ENCODE measurements around the gene CREB3L2. TPM values are rescaled to one million over a fixed set of nuclear protein-coding genes. Genes with fewer than 3 reads are reported as not detected.
"Not testable (repeated sequence)": the region's sequence is repeated elsewhere in the genome, so short reads cannot be mapped to it uniquely, and the experiment has no call there.

The CREB3L2 gene
- total RNA-seq, 1 experiment from 2014 or later: 16.0 TPM

DNA sequence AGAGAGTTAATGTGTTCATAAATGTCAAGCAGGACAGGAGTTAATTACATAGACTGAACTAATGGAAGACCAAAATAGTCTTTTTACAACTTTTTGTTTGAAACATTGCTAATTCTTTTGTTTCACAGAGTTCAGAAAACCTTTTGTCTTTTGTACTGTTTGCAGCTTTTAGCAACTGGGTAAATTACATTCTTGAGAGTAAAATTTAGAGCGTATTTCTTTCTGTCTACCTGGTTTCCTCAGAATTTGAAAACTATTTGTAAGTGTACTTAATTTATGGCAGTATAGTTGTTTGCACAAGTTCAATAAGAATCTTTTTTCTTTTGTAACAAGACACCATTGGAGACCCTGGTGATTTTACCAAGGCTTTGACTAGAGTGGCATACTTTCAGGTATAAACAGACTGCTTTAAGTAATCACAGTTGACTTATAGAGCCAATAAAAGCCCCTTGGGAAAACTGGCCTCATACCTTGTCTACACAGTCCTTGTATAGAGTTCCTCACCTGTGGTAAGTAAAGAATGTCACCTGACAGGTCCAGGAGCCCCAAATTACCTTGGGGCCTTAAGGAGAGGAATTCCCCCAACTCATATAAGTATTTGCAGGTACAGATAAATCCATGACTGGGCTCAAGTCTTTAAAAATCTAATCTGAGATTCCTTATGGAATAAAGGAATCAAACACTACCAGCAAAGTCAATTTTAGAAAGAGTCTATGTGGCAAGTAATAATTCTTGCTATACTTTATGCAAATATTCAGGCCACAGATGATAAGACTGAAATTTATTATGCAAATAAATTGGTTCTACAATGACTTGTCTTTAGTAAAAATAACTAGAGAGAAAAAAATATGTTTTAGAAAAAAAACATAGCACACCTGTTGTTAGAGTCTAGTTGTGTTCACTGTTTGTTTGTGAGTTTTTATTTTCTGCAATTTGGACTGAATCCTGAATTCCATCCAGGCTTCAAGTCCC lies 23.6 kb upstream of the CREB3L2 start:
- H3K27ac ChIP-seq: no peak overlapping the region
- no peak overlapping the region for H3K4me3 ChIP-seq
- no peak for DNase-seq (ENCODE audit: low read depth in 1 of 2, low spot score in 2 of 2)
- H3K9me3 ChIP-seq (replicated peaks): no peaks in the 10 kb centered on the region
- H3K27me3 ChIP-seq (replicated peaks): no peaks in the 10 kb centered on the region
- H3K36me3 ChIP-seq: no peaks in the 10 kb centered on the region
- H3K4me1 ChIP-seq (replicated peaks): no peaks in the 10 kb centered on the region

DNA sequence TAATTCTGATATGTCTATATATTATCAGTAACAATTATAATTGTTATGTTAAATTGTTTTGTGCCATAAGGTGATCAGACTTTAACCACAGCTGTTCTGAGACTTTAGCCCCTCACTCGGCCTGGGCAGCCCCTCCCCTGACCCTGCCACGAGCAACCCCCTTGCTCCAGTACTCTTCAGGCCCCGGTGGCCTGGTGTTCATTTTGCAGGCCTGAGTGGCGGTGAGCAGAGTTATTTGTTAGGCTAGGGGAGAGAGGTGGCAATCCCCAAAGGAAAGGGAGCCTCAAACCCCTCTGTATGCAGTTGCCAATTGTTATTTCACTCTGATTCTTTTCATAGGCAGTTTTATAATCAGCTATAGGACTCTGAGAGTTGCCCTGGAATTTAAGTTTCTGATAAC lies 22.9 kb upstream of the CREB3L2 start:
- Histone ChIP-seq H3K36me3 (no peaks in the 10 kb centered on the region), H3K9me3 (replicated peaks) (no peaks in the 10 kb centered on the region), H3K4me3 (no peak overlapping the region), H3K4me1 (replicated peaks) (no peaks in the 10 kb centered on the region), H3K27ac (no peak overlapping the region), H3K27me3 (replicated peaks) (no peaks in the 10 kb centered on the region)
- DNase-seq (ENCODE audit: low read depth in 1 of 2, low spot score in 2 of 2): no peak

DNA sequence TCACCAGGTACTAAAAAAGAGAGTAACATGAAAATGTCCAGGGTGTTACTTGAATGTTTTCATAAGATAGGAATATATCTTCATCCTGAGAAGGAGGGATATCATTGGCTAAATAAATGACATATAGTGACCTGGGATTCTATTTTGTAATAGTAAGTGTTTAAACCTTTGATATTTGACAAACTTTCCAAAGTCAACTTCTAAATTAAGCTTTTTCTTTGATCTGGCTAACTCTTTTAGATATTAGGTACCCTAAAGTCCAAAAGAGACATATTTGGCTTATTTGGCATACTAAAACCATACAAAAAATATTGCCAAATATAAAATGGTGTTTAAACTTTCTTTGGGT lies 22.4 kb upstream of the CREB3L2 start:
- H3K27ac ChIP-seq: no peak overlapping the region
- H3K4me3 ChIP-seq: no peak overlapping the region
- DNase-seq (ENCODE audit: low read depth in 1 of 2, low spot score in 2 of 2): no peak
- H3K27me3 ChIP-seq (replicated peaks): no peaks in the 10 kb centered on the region
- H3K4me1 ChIP-seq (replicated peaks): no peaks in the 10 kb centered on the region
- no peaks in the 10 kb centered on the region for H3K36me3 ChIP-seq
- no peaks in the 10 kb centered on the region for H3K9me3 ChIP-seq (replicated peaks)

DNA sequence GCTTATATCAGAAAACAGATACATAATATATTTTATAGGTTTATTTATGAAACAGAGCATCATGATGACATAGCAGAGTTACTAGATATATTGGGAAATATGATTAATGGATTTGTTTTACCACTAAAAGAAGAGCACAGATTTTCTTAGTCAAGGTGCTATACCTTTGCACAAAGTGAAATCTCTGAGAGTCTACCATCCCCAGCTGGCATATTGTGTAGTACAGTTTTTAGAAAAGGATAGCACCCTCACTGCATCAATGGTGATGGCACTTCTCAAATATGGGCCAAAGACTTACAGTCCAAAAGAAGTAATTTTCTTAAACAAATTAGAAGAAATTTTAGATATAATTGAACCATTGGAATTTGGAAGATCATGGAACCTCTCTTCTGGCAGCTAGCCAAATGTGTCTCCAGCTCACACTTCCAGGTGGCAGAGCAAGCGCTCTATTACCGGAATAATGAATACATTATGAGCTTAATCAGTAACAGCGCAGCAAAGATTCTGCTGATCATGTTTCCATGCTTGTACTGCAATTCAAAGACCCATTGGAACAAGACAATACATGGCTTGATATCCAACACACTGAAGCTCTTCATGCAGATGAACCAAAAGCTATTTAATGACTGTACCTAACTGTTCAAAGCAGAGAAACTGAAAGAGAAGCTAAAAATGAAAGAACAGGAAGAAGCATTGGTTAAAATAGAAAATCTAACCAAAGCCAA lies 21.9 kb upstream of the CREB3L2 start:
- H3K27ac ChIP-seq: no peak overlapping the region
- no peak overlapping the region for H3K4me3 ChIP-seq
- H3K36me3 ChIP-seq: no peaks in the 10 kb centered on the region
- no peaks in the 10 kb centered on the region for H3K9me3 ChIP-seq (replicated peaks)
- no peak for DNase-seq (ENCODE audit: low read depth in 1 of 2, low spot score in 2 of 2)
- no peaks in the 10 kb centered on the region for H3K27me3 ChIP-seq (replicated peaks)
- no peaks in the 10 kb centered on the region for H3K4me1 ChIP-seq (replicated peaks)

DNA sequence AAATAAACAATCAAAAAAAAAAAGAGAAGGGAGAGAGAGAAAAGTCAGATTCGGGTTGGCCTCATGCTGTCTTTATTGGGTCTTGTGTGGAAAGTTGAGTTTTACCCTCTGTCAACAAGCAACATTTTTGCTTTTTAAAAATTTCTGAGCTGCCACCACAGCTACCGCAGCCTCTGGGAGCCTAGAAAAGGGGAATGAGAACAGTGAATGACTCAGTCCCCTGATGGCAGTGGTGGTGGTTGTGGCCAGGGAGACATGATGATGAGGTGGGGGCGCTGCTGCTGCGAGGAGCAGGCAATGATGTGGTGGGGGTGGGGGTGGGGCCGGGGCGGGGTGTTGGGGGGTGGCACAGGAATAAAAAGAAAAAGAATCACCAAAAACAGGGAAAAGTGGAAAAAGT lies 20.0 kb upstream of the CREB3L2 start:
- no peak for DNase-seq (ENCODE audit: low read depth in 1 of 2, low spot score in 2 of 2)
- Histone ChIP-seq H3K27ac (no peak overlapping the region), H3K4me3 (no peak overlapping the region), H3K9me3 (replicated peaks) (no peaks in the 10 kb centered on the region), H3K27me3 (replicated peaks) (no peaks in the 10 kb centered on the region), H3K36me3 (no peaks in the 10 kb centered on the region), H3K4me1 (replicated peaks) (no peaks in the 10 kb centered on the region)

DNA sequence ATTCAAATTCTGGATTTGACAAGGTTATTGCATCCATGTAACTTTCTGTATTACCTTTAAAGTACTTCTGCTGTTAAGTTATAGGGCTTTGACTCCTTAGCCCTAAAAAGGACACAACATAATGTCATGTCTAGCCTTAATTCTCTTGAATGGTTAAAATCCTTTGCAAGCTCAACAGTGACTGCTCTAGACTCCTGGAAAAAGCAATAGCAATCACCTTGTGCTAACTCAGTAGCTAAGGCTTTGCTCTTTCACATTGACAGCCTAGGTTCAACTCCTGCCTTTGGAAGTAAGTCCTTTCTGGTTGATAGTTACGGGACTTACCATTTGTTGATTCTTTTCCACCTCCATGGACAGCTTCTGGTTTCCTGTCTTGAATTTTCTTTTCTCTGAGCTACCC lies 16.1 kb upstream of the CREB3L2 start:
- H3K4me1 ChIP-seq (replicated peaks): no peaks in the 10 kb centered on the region
- no peaks in the 10 kb centered on the region for H3K36me3 ChIP-seq
- H3K27me3 ChIP-seq (replicated peaks): no peaks in the 10 kb centered on the region
- H3K27ac ChIP-seq: no peak overlapping the region
- H3K4me3 ChIP-seq: no peak overlapping the region
- no peaks in the 10 kb centered on the region for H3K9me3 ChIP-seq (replicated peaks)
- no peak for DNase-seq (ENCODE audit: low read depth in 1 of 2, low spot score in 2 of 2)

DNA sequence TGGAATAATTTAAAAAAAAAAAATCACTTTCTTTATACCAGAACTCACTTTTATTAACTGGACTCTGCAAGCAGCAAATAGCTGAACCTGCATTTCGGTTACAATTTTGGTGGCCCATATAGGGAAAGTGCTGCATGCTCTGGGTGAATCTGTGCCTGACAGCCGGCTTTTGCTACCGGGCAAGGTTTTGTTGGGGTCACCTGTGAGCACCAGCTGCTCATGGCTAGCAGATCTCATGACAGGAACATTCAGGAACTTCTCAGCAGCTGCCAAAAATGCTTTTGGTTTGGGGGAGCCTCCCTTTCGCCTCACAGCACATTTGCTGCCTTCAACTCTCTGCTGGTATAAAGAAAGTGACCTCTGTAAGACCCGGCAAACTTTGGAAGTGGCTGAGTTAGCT lies 13.2 kb upstream of the CREB3L2 start:
- no peak overlapping the region for H3K4me3 ChIP-seq
- H3K4me1 ChIP-seq (replicated peaks): no peaks in the 10 kb centered on the region
- no peak for DNase-seq (ENCODE audit: low read depth in 1 of 2, low spot score in 2 of 2)
- H3K9me3 ChIP-seq (replicated peaks): no peaks in the 10 kb centered on the region
- H3K36me3 ChIP-seq: no peaks in the 10 kb centered on the region
- no peak overlapping the region for H3K27ac ChIP-seq
- 0 out of 2 replicates have a peak, but pooled peaks cover 3% of the 10 kb centered on the region for H3K27me3 ChIP-seq (replicated peaks)

DNA sequence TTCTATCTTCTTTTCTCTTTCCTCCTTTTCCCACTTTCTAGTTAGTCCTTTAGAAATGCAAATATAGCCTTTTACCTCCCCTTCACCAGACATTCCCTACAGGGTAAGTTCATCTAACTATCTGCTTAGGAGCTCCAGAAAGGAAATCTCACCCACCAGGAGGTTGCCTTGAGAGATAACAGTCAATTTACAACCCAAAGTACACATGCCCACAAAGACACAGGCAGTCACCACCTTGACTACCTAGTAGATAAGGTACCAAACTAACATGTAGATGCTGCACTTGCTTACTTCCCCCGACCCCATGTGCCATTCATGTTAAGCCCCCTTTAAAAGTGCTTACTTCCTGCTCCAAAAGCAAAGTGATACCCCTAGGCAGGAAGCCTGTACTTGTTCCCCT lies 12.8 kb upstream of the CREB3L2 start:
- Histone ChIP-seq H3K36me3 (no peaks in the 10 kb centered on the region), H3K4me1 (replicated peaks) (no peaks in the 10 kb centered on the region), H3K4me3 (no peak overlapping the region), H3K27me3 (replicated peaks) (0 out of 2 replicates have a peak, but pooled peaks cover 3% of the 10 kb centered on the region), H3K9me3 (replicated peaks) (no peaks in the 10 kb centered on the region), H3K27ac (no peak overlapping the region)
- no peak for DNase-seq (ENCODE audit: low read depth in 1 of 2, low spot score in 2 of 2)

DNA sequence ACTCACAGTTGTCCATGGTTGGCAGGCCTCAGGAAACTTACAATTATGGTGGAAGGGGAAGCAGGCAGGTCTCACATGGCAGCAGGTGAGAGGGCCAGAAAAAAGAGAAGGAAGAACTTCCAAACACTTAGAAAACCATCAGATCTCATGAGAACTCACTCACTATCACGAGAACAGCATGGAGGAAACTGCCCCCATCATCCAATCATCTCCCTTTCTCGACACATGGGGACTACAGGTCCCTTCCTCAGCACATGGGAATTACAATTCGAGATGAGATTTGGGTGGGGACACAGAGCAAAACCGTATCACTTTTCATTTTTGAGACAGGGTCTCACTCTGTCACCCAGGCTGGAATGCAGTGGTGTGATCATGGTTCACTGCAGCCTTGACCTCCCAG lies 12.3 kb upstream of the CREB3L2 start:
- not testable (repeated sequence) for DNase-seq (ENCODE audit: low read depth in 1 of 2, low spot score in 2 of 2); H3K4me1 ChIP-seq (replicated peaks); H3K27ac ChIP-seq; H3K36me3 ChIP-seq; H3K4me3 ChIP-seq; H3K27me3 ChIP-seq (replicated peaks); H3K9me3 ChIP-seq (replicated peaks)

DNA sequence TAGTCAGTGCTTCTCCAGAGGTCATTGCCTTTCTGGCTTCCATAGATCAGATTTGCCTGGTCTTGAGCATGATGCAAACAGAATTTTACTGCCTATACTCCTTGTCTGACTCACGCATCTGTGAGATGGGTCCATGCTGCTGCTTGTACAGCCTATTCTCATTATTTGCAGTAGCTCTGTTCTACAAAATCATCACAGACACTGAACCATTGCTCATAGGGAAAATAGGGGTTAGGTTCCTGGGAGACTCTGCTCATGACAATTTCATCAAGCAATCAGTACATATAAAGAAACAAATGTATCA lies 7.4 kb upstream of the CREB3L2 start:
- H3K4me3 ChIP-seq: no peak overlapping the region
- no peak overlapping the region for H3K27ac ChIP-seq
- H3K9me3 ChIP-seq (replicated peaks): no peaks in the 10 kb centered on the region
- no peaks in the 10 kb centered on the region for H3K36me3 ChIP-seq
- H3K27me3 ChIP-seq (replicated peaks): 0 out of 2 replicates have a peak, but pooled peaks cover 3% of the 10 kb centered on the region
- DNase-seq (ENCODE audit: low read depth in 1 of 2, low spot score in 2 of 2): no peak
- peaks cover 3% of the 10 kb centered on the region for H3K4me1 ChIP-seq (replicated peaks)

DNA sequence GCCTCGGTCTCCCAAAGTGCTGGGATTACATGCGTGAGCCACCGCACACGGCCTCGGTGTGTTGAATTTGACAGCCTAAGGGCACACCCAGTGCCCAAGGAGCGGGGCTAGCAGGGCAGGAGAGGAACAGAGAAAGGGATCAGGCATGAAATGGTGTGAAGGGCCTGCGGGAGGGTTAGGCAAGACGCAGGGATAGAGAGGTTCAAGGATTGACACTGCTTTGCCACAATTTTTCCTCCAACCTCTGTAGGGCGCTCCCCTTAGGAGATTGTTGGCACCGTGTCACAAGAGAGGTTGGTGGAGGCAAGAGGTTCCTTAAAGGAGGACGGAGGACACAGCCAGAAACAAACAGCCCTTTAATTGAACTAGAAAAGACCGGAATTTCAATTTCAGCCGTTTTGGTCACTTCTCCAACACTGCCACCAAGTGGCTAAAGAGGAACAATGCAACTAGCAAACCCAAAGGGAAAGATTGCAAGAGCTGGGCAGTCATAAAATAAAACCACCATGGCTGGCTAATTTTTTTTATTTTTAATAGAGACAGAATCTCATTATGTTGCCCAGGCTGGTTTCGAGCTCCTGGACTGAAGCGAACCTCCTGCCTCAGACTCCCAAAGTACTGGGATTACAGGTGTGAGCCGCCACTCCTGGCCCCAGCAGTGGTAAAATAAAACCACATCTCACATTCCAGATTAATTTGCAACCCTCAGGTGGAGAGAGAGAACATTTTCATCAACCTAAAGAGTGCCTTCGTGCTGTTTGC lies 6.9 kb upstream of the CREB3L2 start:
- Histone ChIP-seq H3K4me1 (replicated peaks) (peaks cover 3% of the 10 kb centered on the region), H3K4me3 (no peak overlapping the region), H3K27me3 (replicated peaks) (0 out of 2 replicates have a peak, but pooled peaks cover 3% of the 10 kb centered on the region), H3K9me3 (replicated peaks) (no peaks in the 10 kb centered on the region), H3K27ac (no peak overlapping the region), H3K36me3 (no peaks in the 10 kb centered on the region)
- peak in 1 of 2 experiments; percentile 46 for DNase-seq (ENCODE audit: low read depth in 1 of 2, low spot score in 2 of 2)

DNA sequence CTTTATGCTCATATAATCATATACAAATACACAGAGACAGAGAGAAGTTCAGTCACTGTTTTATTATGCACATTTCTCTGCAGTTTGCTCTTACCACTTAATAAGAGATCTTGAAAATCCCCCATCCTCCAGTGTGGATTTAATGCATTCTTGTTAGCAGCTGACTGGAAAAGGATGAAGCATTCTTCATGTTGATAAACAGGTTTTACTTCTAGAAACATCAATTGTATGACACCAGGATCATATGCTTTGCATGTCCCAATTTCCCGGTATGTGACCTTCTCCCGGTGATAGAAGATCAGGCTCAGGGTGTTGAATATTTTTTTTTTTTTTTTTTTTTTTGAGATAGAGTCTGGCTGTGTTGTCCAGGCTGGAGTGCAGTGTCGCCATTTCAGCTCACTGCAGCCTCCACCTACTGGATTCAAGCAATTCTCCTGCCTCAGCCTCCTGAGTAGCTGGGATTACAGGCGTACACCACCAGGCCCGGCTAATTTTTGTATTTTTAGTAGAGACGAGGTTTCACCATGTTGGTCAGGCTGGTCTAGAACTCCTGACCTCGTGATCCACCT lies 6.2 kb upstream of the CREB3L2 start:
- H3K9me3 ChIP-seq (replicated peaks): no peaks in the 10 kb centered on the region
- no peak for DNase-seq (ENCODE audit: low read depth in 1 of 2, low spot score in 2 of 2)
- H3K27ac ChIP-seq: no peak overlapping the region
- 0 out of 2 replicates have a peak, but pooled peaks cover 3% of the 10 kb centered on the region for H3K27me3 ChIP-seq (replicated peaks)
- H3K36me3 ChIP-seq: no peaks in the 10 kb centered on the region
- no peak overlapping the region for H3K4me3 ChIP-seq
- H3K4me1 ChIP-seq (replicated peaks): peaks cover 3% of the 10 kb centered on the region

DNA sequence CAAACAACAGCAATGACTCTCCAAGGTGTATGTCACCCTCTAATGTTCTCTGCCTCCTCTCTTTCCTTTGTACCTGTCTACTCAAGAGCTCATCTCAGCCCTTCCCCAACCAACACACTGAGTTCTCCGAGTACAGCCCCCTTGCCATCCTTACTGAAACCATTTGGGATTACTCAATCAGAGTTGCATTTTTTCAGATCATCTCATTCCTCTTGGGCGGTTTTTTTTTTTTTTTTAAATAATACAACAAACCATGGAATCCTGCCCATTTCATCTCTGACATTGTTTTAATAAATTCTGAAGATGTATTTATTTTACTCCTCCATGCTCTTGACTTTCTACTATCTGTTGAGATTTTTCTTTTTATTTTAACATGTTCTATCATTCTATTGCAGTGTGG lies 4.2 kb upstream of the CREB3L2 start:
- H3K27ac ChIP-seq: no peak overlapping the region
- H3K4me1 ChIP-seq (replicated peaks): peaks cover 7% of the 10 kb centered on the region
- H3K9me3 ChIP-seq (replicated peaks): no peaks in the 10 kb centered on the region
- no peak for DNase-seq (ENCODE audit: low read depth in 1 of 2, low spot score in 2 of 2)
- H3K36me3 ChIP-seq: peaks cover 6% of the 10 kb centered on the region; the same call in 1 of the 2 replicates
- no peak overlapping the region for H3K4me3 ChIP-seq
- no peaks in the 10 kb centered on the region for H3K27me3 ChIP-seq (replicated peaks)
